ENCODE data around the gene CLDND1. TPM values are rescaled to one million over a fixed set of nuclear protein-coding genes. Genes with fewer than 3 reads are reported as not detected.

The CLDND1 gene
- total RNA-seq, 2 experiments from 2014 or later = 70.7 to 80.4 TPM

- Histone ChIP-seq H3K4me2 (ENCODE audit: low read length) (no peak overlapping the region), H3K79me2 (ENCODE audit: insufficient read depth, low read depth, low read length) (no peaks in the 10 kb centered on the region), H3K9me3 (ENCODE audit: low read length) (no peaks in the 10 kb centered on the region), H3K27ac (ENCODE audit: low read depth, low read length, poor library complexity, severe bottlenecking) (no peak overlapping the region), H3K9me2 (ENCODE audit: insufficient read depth, low read length) (no peaks in the 10 kb centered on the region), H3K36me3 (ENCODE audit: insufficient read depth, low read length) (no peaks in the 10 kb centered on the region), H3K4me1 (ENCODE audit: insufficient read depth, low read length, poor library complexity, severe bottlenecking) (no peaks in the 10 kb centered on the region), H4K20me1 (ENCODE audit: insufficient read depth, low read length) (no peaks in the 10 kb centered on the region), H2AFZ (ENCODE audit: low read length) (no peak overlapping the region), H3K4me3 (ENCODE audit: low read depth, low read length, poor library complexity, severe bottlenecking) (no peak overlapping the region)
- TF ChIP-seq CTCF (conservative IDR thresholded peaks at IDR 0.05; ENCODE audit: low read length) = no peak
- no peak for TF ChIP-seq EZH2phosphoT487 (IDR thresholded peaks at IDR 0.05; ENCODE audit: borderline replicate concordance, low read depth, low read length)
- DNase-seq (ENCODE audit: low spot score) = no peak
- CTCF ChIA-PET (ENCODE audit: unreplicated experiment) = no interaction called here
- no TSS peak for BruUV-seq (replicated peaks)
- POLR2A ChIA-PET = interaction anchor here (0.7 to 1.2 kb wide), 2 partner anchors 72 to 126 kb away, joined by 3 read pairs; no protein-coding TSS in a partner anchor
- intact Hi-C loops (cut with micrococcal nuclease; ENCODE audit: unreplicated experiment) = loop anchor here (10.0 kb wide), 1 partner anchor 1164 kb away; no protein-coding TSS in a partner anchor
These were observed 21.4 kb downstream of the CLDND1 start for GRCh38 chr3:98501270-98501669.

GRCh38 chr3:98500019-98500418 lies 22.7 kb downstream of the CLDND1 start:
- DNase-seq (ENCODE audit: low spot score) = no peak
- Histone ChIP-seq H3K36me3 (ENCODE audit: insufficient read depth, low read length) (no peaks in the 10 kb centered on the region), H3K9me2 (ENCODE audit: insufficient read depth, low read length) (no peaks in the 10 kb centered on the region), H3K4me1 (ENCODE audit: insufficient read depth, low read length, poor library complexity, severe bottlenecking) (no peaks in the 10 kb centered on the region), H4K20me1 (ENCODE audit: insufficient read depth, low read length) (no peaks in the 10 kb centered on the region), H3K4me2 (ENCODE audit: low read length) (no peak overlapping the region), H3K27ac (ENCODE audit: low read depth, low read length, poor library complexity, severe bottlenecking) (no peak overlapping the region), H3K9me3 (ENCODE audit: low read length) (no peaks in the 10 kb centered on the region), H3K4me3 (ENCODE audit: low read depth, low read length, poor library complexity, severe bottlenecking) (no peak overlapping the region), H3K79me2 (ENCODE audit: insufficient read depth, low read depth, low read length) (no peaks in the 10 kb centered on the region), H2AFZ (ENCODE audit: low read length) (no peak overlapping the region)
- CTCF ChIA-PET (ENCODE audit: unreplicated experiment) = no interaction called here
- POLR2A ChIA-PET = no interaction called here
- intact Hi-C loops (cut with micrococcal nuclease; ENCODE audit: unreplicated experiment) = loop anchor here (10.0 kb wide), 1 partner anchor 1165 kb away; no protein-coding TSS in a partner anchor
- no TSS peak for BruUV-seq (replicated peaks)
- TF ChIP-seq EZH2phosphoT487 (IDR thresholded peaks at IDR 0.05; ENCODE audit: borderline replicate concordance, low read depth, low read length) (no peak), CTCF (conservative IDR thresholded peaks at IDR 0.05; ENCODE audit: low read length) (no peak)

- Histone ChIP-seq H3K4me2 (ENCODE audit: low read length) (no peak within 1 kb of the TSS), H2AFZ (ENCODE audit: low read length) (no peak within 1 kb of the TSS), H4K20me1 (ENCODE audit: insufficient read depth, low read length) (no peaks in the 10 kb centered on the region), H3K4me3 (ENCODE audit: low read depth, low read length, poor library complexity, severe bottlenecking) (no peak within 1 kb of the TSS), H3K36me3 (ENCODE audit: insufficient read depth, low read length) (no peaks in the 10 kb centered on the region), H3K27ac (ENCODE audit: low read depth, low read length, poor library complexity, severe bottlenecking) (no peak within 1 kb of the TSS), H3K9me3 (ENCODE audit: low read length) (no peaks in the 10 kb centered on the region), H3K9me2 (ENCODE audit: insufficient read depth, low read length) (no peaks in the 10 kb centered on the region), H3K4me1 (ENCODE audit: insufficient read depth, low read length, poor library complexity, severe bottlenecking) (no peaks in the 10 kb centered on the region), H3K79me2 (ENCODE audit: insufficient read depth, low read depth, low read length) (no peaks in the 10 kb centered on the region)
- DNase-seq (ENCODE audit: low spot score) = no peak
- TF ChIP-seq EZH2phosphoT487 (IDR thresholded peaks at IDR 0.05; ENCODE audit: borderline replicate concordance, low read depth, low read length) (no peak), CTCF (conservative IDR thresholded peaks at IDR 0.05; ENCODE audit: low read length) (no peak)
- intact Hi-C loops (cut with micrococcal nuclease; ENCODE audit: unreplicated experiment) = no loop called here
- CTCF ChIA-PET (ENCODE audit: unreplicated experiment) = no interaction called here
- BruUV-seq (replicated peaks) = no TSS peak
- POLR2A ChIA-PET = no interaction called here
These were observed 25.3 kb downstream of the CLDND1 start, which contains the start of gene OR5K2 for GRCh38 chr3:98497381-98497780. TSS of gene OR5K2 (plus strand) at chr3:98497681. CDS start at chr3:98497681, 0 bp downstream.
